Testis (tissue), 2 donors: Measurements from ENCODE around the gene VDAC1.
"Not testable (repeated sequence)": the region's sequence is repeated elsewhere in the genome, so short reads cannot be mapped to it uniquely, and the experiment has no call there.

Experiments used
- CTCF ChIP-seq, 3 experiments: fragments of 450-650 bp in 2 of 3; fragments of 200-600 bp in 1 of 3; sonication (generic) in 1 of 3; IDR thresholded peaks; one replicate each; pipeline ENCODE4 v1.5.1; 2016 to 2019; ENCODE audit warnings: antibody characterized with exemption in 3 of 3, mild to moderate bottlenecking in 2 of 3, moderate library complexity in 1 of 3
- POLR2A ChIP-seq: fragments of 450-650 bp; IDR thresholded peaks from one replicate; pipeline ENCODE4 v1.6.1; 2017; ENCODE audit warnings: antibody characterized with exemption, mild to moderate bottlenecking, moderate library complexity

GRCh38 chr5:133937628-133938027 is 67.1 kb downstream of the VDAC1 start:
- not testable (repeated sequence) for TF ChIP-seq CTCF (IDR thresholded peaks at IDR 0.05); POLR2A
